DMS79 treated with DMSO at 0.1 percent for 48 hours (cell line): ENCODE measurements around the gene SPSB1.

Experiments
- DNase-seq: peaks from one replicate; lab custom pipeline; 2025; lab: John Stamatoyannopoulos, UW

SPSB1 gene

GRCh38 chr1:9344426-9345200, 51.9 kb downstream of the SPSB1 start:
- DNase-seq: no peak

GRCh38 chr1:9345471-9345870, 52.8 kb downstream of the SPSB1 start:
- DNase-seq: no peak

- no peak for DNase-seq
These were observed 53.2 kb downstream of the SPSB1 start for GRCh38 chr1:9345922-9346321.

GRCh38 chr1:9346566-9346965, 53.9 kb downstream of the SPSB1 start:
- DNase-seq: peak; percentile 16

GRCh38 chr1:9347095-9347850, 54.6 kb downstream of the SPSB1 start:
- DNase-seq: no peak

- no peak for DNase-seq
These were observed 56.7 kb downstream of the SPSB1 start for GRCh38 chr1:9349331-9349851.

GRCh38 chr1:9350013-9350908, 57.6 kb downstream of the SPSB1 start:
- DNase-seq: no peak

- no peak for DNase-seq
These were observed 58.3 kb downstream of the SPSB1 start for GRCh38 chr1:9350960-9351359.

- DNase-seq: no peak
These were observed 59.1 kb downstream of the SPSB1 start for GRCh38 chr1:9351654-9352271.

- peak; percentile 41 for DNase-seq
These were observed 59.9 kb downstream of the SPSB1 start for GRCh38 chr1:9352377-9353134.

- DNase-seq: no peak
These were observed 62.8 kb downstream of the SPSB1 start for GRCh38 chr1:9355503-9355902.

- DNase-seq: no peak
These were observed 63.3 kb downstream of the SPSB1 start for GRCh38 chr1:9356021-9356420.

- no peak for DNase-seq
These were observed 64.3 kb downstream of the SPSB1 start for GRCh38 chr1:9356829-9357466.

- DNase-seq: no peak
These were observed 65.3 kb downstream of the SPSB1 start for GRCh38 chr1:9357958-9358357.

- no peak for DNase-seq
These were observed 67.8 kb downstream of the SPSB1 start for GRCh38 chr1:9360371-9361064.

- DNase-seq: no peak
These were observed 69.1 kb downstream of the SPSB1 start for GRCh38 chr1:9361630-9362260.

GRCh38 chr1:9362488-9362887, 69.8 kb downstream of the SPSB1 start:
- peak; percentile 45 for DNase-seq

GRCh38 chr1:9363061-9363471, 70.4 kb downstream of the SPSB1 start:
- DNase-seq: peak; percentile 74

GRCh38 chr1:9366298-9366697, 73.6 kb downstream of the SPSB1 start:
- no peak for DNase-seq
